HG03066 (cell line): ENCODE results near the gene PLD1.
"Not testable (repeated sequence)": the region's sequence is repeated elsewhere in the genome, so short reads cannot be mapped to it uniquely, and the experiment has no call there.

Source experiments
- ATAC-seq: cut with Tn5 transposase; IDR thresholded peaks from one replicate; pipeline ENCODE4 v1.9.1; 2021; ENCODE audit warnings: low read depth; ENCODE audit not compliant: unreplicated experiment

PLD1 gene

DNA sequence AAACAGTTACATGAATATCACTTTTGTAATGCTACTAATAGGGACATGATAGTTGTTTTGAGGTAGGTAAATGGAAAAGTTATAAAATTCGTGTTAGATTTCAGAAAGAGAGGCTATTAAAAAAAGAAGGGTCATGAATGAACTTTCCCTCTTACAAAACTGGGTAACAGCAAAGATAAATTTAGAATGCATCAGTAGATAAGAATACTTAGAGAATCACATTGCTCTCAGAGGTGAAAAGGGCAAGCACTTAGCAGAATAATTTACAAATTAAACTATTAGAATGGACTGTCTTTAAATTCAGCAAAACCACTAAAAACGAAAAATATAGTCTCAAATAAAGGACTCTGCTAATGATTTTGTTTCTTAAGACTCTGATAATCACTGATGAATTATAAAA lies 167.2 kb downstream of the PLD1 start:
- no peak for ATAC-seq

GRCh38 chr3:171640520-171641412 lies 169.5 kb downstream of the PLD1 start:
- no peak for ATAC-seq

GRCh38 chr3:171636666-171637065 lies 173.6 kb downstream of the PLD1 start:
- no peak for ATAC-seq

DNA sequence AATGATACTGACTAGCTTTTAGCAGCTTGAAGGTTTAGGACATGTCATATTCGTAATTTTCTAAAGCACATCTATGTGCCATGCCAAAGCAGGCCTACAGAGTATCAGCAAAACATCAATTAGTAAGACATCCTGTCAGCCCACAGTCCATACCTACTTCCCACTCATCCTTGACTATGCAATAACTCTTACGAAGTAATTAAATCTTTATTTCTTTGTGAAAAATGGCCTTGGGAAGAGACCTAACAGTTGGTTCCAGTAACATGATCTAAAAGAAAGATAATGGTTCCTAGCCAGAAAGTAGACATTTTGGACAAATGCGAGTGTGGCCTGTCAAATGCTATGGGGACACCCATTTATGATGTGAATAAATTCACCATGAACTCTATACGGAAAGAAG lies 177.5 kb downstream of the PLD1 start:
- no peak for ATAC-seq

DNA sequence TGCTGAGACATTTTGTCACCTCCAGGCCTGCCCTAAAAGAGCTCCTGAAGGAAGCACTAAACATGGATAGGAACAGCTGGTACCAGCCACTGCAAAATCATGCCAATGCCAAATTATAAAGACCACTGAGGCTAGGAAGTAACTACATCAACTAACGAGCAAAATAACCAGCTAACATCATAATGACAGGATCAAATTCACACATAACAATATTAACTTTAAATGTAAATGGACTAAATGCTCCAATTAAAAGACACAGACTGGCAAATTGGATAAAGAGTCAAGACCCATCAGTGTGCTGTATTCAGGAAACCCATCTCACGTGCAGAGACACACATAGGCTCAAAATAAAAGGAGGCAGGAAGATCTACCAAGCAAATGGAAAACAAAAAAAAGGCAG lies 183.5 kb downstream of the PLD1 start:
- ATAC-seq: not testable (repeated sequence)

- ATAC-seq: no peak
Measured at GRCh38 chr3:171622126-171622525, 188.2 kb downstream of the PLD1 start.

GRCh38 chr3:171620825-171621434 lies 189.4 kb downstream of the PLD1 start:
- ATAC-seq: no peak

GRCh38 chr3:171616798-171617197 lies 193.5 kb downstream of the PLD1 start:
- no peak for ATAC-seq

GRCh38 chr3:171615686-171616085 lies 194.6 kb downstream of the PLD1 start:
- no peak for ATAC-seq

GRCh38 chr3:171615281-171615680 lies 195.0 kb downstream of the PLD1 start:
- ATAC-seq: no peak

DNA sequence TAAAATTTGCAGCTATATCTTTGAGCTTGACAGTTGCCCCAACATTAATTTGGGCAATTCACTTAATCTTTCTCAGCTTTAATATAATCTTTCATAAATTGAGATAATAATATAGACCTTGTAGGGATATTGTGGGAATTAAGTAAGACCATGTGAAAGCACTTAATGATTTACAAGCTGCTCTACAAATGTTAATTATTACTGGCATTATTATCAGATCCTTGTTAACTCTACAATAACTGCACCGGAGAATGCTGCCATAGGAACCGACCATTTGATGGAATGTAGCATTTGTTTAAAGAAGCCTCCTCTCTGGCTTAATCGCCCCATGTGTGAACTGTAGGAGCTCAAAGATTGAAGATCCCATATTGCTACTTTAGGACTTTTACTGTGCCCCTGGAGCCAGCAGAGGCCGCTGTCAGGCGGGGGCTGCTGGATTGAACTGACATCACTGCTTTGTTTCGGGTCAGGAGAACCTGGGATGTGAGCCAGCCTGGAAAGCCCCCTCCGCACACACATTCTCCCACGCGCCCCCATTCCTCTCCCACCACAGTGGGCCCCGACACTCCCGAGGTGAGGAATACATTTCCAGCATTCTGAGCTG lies 195.9 kb downstream of the PLD1 start:
- ATAC-seq: no peak

DNA sequence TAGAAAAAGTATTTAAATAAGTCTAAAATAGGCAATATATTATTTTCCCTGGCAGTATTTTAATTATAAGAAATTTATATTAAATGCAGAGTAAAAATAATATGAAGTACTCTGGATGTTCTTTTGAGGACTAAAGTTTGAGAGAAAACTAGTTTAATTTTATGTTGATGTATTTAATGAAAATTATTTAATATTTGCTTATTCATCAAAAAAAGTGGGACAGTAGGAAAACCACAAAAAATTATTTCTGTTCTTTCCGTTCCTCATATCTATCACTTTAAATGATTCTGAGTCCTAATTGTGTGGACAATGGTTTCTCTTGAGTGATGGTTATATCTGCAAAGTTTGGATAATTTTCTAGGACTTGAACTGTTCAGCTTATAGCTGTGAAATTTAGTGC lies 202.8 kb downstream of the PLD1 start:
- no peak for ATAC-seq

DNA sequence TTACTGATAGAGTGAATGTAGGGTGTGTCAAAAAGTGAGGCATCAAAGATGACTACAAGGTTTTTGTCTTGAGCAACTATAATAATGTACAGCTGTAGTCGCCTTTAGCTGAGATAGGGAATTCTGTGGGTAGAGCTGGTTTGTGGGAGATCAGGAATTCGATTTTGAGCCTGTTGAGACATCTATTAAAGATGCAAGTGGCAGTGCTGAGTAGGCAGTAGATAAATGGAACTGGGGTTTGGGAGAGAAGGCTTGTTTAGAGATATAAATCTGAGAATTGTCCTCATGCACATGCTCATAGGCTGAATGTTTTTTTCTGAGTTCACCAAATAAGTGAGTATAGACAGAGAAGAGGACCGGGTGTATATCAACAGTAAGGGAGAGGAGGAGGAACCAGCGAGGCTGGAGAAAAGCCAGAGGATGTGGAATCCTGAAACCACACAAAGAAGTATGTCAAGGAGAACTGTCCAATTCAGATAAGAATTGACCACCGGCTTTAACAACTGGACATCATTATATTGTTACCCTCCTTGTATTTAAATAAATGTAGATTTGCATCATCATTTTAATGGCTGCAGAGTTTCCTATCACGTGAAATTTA lies 204.0 kb downstream of the PLD1 start:
- no peak for ATAC-seq

DNA sequence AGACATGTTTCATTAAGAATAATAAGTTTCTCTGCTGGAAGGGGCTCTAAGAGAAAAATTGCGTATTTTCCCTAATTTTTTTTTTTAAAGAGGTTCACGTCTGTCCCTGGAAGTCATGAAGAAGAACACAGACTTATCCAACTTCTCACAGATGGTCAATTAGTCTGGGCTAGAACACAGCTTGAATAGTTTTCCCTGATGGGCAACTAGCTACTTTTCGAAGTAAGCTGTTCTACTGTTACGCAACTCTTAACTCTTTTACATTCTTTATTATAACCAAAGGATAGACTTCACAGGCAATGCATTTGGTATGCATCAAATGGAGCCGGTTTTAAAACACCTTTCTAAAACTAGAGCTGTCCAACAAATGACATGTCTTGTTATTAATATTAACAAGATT lies 205.9 kb downstream of the PLD1 start:
- ATAC-seq: no peak

DNA sequence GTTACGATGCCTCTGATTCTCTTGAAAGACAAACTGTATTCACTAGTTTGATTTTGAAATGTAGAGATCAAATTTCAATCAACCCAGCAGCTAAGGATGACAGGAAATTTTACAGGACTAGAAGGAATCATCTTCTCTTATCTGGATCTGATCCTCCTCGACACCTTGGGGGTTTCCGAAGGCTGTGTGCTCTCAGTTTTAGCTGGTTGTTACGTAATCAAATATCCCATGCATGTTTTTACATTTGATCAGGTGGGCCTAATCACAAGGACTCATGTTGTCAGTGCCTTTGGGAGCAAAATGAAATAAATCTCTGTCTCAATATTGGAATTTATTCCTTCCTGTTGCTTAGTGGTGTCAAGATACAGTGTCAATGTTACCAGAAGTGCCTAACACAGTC lies 208.2 kb downstream of the PLD1 start:
- ATAC-seq: no peak

DNA sequence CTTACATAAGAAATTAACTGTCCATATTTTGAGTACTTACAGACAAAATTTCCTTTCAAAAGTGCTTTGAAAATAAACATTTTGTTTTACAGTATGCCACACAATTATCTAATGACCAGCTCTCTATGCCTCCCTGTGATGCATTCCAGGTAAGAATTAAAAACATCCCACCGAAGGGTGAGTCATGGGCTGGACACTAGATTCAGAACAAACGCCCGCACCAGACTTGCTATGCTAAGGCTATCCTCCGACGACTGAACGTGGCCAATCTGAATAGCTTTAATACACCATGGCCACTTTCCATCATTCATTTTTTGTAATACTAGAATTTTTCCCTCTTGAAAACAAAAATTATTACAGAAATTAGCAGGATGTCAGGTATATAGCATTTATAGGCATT lies 210.3 kb downstream of the PLD1 start:
- ATAC-seq: no peak

- ATAC-seq: no peak
Measured at GRCh38 chr3:171598990-171599389, 211.3 kb downstream of the PLD1 start.

GRCh38 chr3:171592786-171593185 lies 217.5 kb downstream of the PLD1 start:
- ATAC-seq: no peak

GRCh38 chr3:171591070-171591469 lies 219.2 kb downstream of the PLD1 start:
- ATAC-seq: no peak

DNA sequence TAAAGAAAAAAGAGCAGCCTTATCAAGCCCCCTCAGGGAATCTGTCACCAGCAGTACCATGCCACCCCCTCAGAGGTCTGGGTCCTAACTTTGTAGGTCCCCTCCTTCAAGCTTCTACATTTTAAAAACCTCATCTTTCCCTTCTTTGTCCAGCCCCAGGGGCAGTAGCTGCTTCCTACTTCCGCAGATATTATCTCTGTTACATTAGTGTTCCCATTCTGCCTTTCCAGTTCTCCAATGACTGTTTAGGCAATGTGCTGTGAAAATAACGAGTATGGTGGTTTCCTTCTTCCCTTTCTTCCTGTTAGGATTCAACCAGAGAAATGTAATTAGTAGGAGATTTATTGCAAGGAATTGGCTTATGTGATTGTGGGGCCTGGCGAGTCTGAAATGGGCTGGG lies 224.0 kb downstream of the PLD1 start:
- ATAC-seq: no peak

DNA sequence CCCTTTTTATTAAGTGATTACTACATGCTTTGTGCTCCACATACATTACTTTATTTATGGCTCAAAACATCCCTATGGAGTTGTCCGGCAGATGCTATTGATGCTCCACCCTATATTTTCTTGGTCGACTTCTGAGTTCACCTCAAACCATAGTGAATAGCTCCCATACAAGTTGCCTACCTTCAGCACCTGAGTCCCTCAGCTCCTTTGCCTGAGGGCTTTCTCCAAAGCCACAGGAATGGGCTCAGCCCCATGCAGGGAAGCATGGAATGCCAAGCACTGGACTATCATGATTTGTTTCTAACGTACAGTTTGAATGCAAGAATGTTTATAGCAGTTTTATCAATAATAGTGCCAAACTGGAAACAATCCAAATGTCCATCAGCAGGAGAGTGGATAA lies 225.2 kb downstream of the PLD1 start:
- no peak for ATAC-seq
